ENCODE measurements around the gene ACTA2. TPM values are rescaled to one million over a fixed set of nuclear protein-coding genes. Genes with fewer than 3 reads are reported as not detected.
A peak's percentile ranks its signal among the peaks of the same experiment; 100 is the strongest.

Gene ACTA2
- total RNA-seq: 10 to 100 TPM; 10.7 to 10.8 TPM

DNA sequence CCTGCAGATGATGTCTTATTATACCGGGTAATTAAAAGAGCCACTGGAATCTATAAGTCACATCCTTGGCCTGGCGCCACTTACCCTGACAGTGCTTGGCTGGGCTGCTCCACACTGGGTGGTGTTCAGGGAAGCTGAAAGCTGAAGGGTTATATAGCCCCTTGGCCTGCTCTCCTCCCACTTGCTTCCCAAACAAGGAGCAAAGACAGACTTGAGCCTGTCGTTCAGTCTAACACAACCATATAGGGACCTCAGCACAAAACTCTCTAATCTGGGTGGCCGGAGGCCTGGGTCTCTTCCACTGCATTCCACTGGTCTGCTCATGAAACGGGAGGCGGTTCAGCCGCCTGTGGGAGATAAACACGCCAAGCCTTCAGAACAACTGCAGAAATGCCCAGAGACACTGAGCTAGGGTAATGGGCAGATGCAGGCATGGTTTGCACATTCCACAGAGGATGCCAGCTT lies at the start of gene ACTA2:
TSS of gene ACTA2 (minus strand) at position 127 of the 465 bp plus-strand sequence. CDS start 3,843 bp downstream, outside the sequence.
- DNase-seq: no peak
- ChIA-PET CTCF (no interaction called here), POLR2A (no interaction called here)
- Mint-ChIP-seq H3K4me3 (no peak within 1 kb of the TSS), H3K9me3 (peaks cover 3% of the 10 kb centered on the region), H3K36me3 (ENCODE audit: low read depth) (peaks cover 8% of the 10 kb centered on the region), H3K27me3 (no peaks in the 10 kb centered on the region), H3K4me1 (peaks cover 15% of the 10 kb centered on the region), H3K27ac (no peak within 1 kb of the TSS)

DNA sequence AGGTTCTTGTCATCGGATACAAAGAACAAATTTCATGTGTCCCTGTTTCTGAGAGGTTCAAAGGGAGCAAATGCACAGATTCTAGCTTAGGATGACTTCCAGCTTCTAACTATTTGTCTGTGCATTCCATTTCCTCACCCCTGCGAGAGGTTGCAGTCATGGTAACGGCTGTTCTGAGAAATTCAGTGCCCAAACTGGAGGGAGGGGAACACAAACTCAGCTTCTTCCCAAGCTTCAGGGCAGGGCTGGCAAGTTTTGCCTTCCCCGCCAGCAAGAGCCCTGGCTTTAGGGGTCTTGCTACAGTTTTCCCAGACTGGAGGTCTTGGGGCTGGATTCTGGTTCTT lies 49.1 kb upstream of the ACTA2 start:
- ChIA-PET POLR2A (interaction anchor here (1.0 to 1.2 kb wide), 2 partner anchors 10 to 115 kb away, joined by 4 to 5 read pairs; no protein-coding TSS in a partner anchor), CTCF (interaction anchor here (3.5 kb wide), 1 partner anchor 11 kb away, joined by 15 read pairs; the partner anchor contains the start of gene FAS)
- Mint-ChIP-seq H3K27me3 (no peaks in the 10 kb centered on the region), H3K27ac (peak overlapping the region; percentile 82), H3K4me1 (peaks cover 72% of the 10 kb centered on the region), H3K36me3 (ENCODE audit: low read depth) (peaks cover 42% of the 10 kb centered on the region), H3K4me3 (peak overlapping the region; percentile 41), H3K9me3 (no peaks in the 10 kb centered on the region)
- DNase-seq: no peak

DNA sequence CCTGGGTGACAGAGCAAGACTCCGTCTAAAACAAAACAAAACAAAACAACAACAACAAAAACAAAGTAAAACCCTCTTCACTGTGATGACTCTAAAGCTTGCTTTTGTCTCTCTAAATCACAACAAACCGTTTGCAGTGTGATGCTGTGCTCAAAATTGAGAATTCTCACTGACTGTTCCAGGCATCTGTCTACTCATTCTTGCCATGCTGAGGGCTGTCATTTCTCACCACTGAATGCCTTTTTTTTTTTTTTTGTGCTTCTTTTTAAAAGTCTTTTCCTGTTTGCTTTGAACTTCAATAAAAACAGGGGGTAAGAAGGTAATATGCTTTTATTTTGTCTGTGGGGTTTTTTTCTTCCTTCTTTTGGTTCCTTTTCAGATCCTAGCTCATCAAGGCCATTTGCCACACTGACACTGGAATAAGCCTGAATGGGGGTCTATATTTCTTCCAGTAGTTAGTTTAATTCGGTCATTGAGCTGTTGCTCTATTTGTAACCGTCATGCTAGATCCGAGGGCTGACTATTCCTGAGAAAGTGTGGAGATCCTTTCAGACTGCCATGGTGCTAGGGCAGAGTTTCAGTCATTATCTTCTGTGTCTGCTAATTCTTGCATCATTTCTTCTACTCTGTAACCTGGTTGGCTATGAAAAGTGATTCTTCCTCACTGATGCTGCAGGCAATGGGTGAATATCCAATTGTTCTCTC lies 48.6 kb upstream of the ACTA2 start:
- DNase-seq: peak; percentile 50
- peak overlapping the region; percentile 41 for H3K4me3 Mint-ChIP-seq
- H3K9me3 Mint-ChIP-seq: no peaks in the 10 kb centered on the region
- CTCF ChIA-PET: interaction anchor here (0.6 to 3.5 kb wide), 2 partner anchors 11 to 242 kb away, joined by 4 to 15 read pairs; partner anchors contain the start of gene FAS
- H3K27ac Mint-ChIP-seq: peak overlapping the region; percentile 82
- POLR2A ChIA-PET: interaction anchor here (1.0 to 1.2 kb wide), 2 partner anchors 9 to 114 kb away, joined by 4 to 5 read pairs; no protein-coding TSS in a partner anchor
- peaks cover 77% of the 10 kb centered on the region for H3K4me1 Mint-ChIP-seq
- no peaks in the 10 kb centered on the region for H3K27me3 Mint-ChIP-seq
- H3K36me3 Mint-ChIP-seq (ENCODE audit: low read depth): peaks cover 43% of the 10 kb centered on the region

DNA sequence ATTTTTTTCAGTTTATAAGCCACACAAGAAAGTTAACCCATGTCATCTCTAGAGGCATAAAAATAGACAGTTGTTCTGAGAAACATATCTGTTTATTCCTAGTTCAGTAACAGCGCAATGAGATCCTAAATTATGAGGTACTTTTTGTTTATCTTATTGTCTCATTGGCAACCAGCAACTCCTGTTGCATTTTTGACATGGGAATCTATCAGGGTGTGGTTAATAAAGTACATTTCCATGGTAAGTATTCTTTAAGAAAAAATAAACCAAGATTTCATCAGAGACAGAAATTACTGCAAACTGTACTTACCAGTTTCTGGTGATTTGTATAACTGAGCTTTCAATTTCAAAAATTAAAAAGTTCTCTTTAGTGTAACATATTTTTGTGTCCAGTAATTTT lies 47.1 kb upstream of the ACTA2 start:
- no peak for DNase-seq
- H3K4me3 Mint-ChIP-seq: no peak overlapping the region
- ChIA-PET POLR2A (no interaction called here), CTCF (interaction anchor here (3.5 kb wide), 1 partner anchor 9 kb away, joined by 15 read pairs; the partner anchor contains the start of gene FAS)
- H3K27ac Mint-ChIP-seq: peak overlapping the region; percentile 25
- H3K4me1 Mint-ChIP-seq: peaks cover 86% of the 10 kb centered on the region
- peaks cover 48% of the 10 kb centered on the region for H3K36me3 Mint-ChIP-seq (ENCODE audit: low read depth)
- H3K27me3 Mint-ChIP-seq: no peaks in the 10 kb centered on the region
- no peaks in the 10 kb centered on the region for H3K9me3 Mint-ChIP-seq

DNA sequence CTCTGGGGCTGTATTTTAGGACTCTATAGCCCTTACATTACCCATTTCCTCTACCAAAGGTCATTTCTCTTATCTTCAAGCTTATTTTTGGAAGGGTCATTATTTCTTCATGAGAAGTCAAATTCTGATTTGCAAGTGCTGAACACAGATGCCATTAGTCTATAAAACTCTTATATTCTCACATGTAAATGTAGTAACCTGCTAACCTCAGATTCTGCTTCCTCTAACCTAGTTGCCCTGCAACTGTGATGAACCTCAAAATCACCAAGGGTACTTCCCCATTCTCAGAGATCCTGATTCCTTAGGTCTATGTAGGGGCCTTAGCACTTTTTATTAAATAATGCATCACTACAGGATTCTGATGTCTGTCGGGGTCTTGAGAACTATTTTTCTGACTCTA lies 44.4 kb upstream of the ACTA2 start:
- DNase-seq: no peak
- Mint-ChIP-seq H3K4me1 (peaks cover 86% of the 10 kb centered on the region), H3K36me3 (ENCODE audit: low read depth) (peaks cover 37% of the 10 kb centered on the region), H3K4me3 (no peak overlapping the region), H3K27me3 (no peaks in the 10 kb centered on the region), H3K9me3 (no peaks in the 10 kb centered on the region), H3K27ac (no peak overlapping the region)
- POLR2A ChIA-PET: interaction anchor here (1.6 kb wide), 1 partner anchor 10 kb away, joined by 3 read pairs; no protein-coding TSS in a partner anchor
- CTCF ChIA-PET: interaction anchor here (1.4 to 1.6 kb wide), 2 partner anchors 10 to 33 kb away, joined by 4 to 5 read pairs; no protein-coding TSS in a partner anchor

DNA sequence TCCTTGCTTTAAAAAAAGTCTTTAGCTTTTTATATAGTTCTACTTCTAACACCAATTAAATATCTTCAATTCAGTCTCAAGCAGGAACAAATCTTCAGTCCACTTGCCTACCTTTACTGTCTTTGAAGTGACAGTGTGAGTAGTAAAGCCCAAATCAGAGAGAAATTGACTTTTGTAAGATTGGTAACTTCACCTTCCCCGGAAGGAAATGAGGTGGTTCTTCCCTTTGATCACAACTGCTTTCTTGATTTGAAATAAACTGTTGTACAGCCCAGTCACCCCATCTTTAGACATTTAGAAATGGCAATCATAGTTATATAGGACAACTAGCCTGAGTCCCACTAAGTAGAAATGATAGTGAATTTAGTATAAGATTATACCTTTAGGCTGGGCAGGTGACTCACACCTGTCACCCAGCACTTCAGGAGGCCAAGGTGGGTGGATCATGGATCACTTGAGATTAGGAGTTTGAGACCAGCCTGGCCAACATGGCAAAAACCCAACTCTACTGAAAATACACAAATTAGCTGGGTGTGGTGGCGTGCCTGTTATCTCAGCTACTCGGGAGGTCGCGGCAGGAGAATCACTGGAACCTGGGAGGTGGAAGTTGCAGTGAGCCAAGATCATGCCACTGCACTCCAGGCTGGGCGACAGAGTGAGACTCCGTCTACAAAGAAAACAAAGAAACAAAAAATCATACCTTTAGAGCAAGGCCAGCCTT lies 42.7 kb upstream of the ACTA2 start:
- CTCF ChIA-PET: interaction anchor here (1.0 to 1.6 kb wide), 4 partner anchors 8 to 169 kb away, joined by 3 to 5 read pairs (median 4); no protein-coding TSS in a partner anchor
- Mint-ChIP-seq H3K27ac (peak overlapping the region; percentile 75), H3K4me3 (peak overlapping the region; percentile 12), H3K4me1 (peaks cover 74% of the 10 kb centered on the region), H3K36me3 (ENCODE audit: low read depth) (peaks cover 48% of the 10 kb centered on the region), H3K27me3 (no peaks in the 10 kb centered on the region), H3K9me3 (no peaks in the 10 kb centered on the region)
- POLR2A ChIA-PET: interaction anchor here (1.6 kb wide), 1 partner anchor 8 kb away, joined by 3 read pairs; no protein-coding TSS in a partner anchor
- peak; percentile 27 for DNase-seq

DNA sequence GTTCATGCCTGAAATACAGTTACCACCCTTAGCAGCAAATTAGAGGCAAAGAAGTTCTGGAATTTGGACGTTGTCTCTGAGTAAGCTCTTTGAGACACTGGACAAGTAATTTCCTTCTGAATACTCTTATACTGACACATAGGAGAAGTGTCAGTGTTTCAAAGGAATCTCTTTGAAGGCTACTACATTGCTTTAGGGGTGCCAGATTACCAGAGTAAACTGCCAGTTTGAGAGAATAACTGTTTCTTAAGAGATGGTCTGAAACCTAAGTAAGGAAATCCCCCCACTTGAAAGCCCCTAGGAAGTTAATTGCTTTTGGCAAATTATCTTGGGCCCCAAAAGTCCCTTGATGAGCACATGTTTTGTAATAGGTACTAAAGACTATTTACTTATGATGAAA lies 41.4 kb upstream of the ACTA2 start:
- H3K4me1 Mint-ChIP-seq: peaks cover 74% of the 10 kb centered on the region
- H3K27ac Mint-ChIP-seq: peak overlapping the region; percentile 19
- no peaks in the 10 kb centered on the region for H3K9me3 Mint-ChIP-seq
- no peak for DNase-seq
- ChIA-PET CTCF (interaction anchor here (0.7 to 1.1 kb wide), 4 partner anchors 21 to 213 kb away, joined by 3 read pairs; partner anchors contain the start of gene CH25H), POLR2A (no interaction called here)
- no peaks in the 10 kb centered on the region for H3K27me3 Mint-ChIP-seq
- peak overlapping the region; percentile 40 for H3K4me3 Mint-ChIP-seq
- H3K36me3 Mint-ChIP-seq (ENCODE audit: low read depth): peaks cover 52% of the 10 kb centered on the region

DNA sequence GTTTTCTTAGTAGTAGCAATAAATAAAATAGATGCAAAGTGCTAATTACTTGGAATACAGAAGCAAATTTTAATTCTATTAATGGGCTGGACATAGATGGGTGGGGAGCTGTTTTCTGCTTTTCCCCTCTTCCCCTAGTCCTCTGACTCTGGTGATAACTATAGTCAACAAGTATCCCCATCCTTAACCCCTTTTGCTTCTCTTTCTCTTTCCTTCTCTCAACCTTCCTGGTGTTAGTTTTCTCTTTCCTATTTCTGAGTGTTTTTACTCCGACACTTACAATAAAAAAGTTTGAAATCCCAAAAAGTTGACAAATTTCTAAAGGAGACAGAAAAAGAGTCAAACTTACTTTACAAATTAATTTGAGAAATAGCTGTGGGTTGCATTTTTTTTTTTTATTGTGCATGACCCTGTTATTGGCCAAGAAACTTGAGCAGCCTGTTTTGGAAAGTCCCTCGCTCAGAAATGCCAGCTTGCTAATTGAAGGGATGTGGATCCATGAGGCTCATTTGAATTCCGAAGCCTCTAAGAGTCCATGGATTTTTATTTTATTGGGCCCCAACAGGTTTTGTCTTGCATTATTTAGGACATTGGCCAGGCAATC lies 40.5 kb upstream of the ACTA2 start:
- H3K4me3 Mint-ChIP-seq: peak overlapping the region; percentile 76
- no peak for DNase-seq
- peaks cover 51% of the 10 kb centered on the region for H3K36me3 Mint-ChIP-seq (ENCODE audit: low read depth)
- peak overlapping the region; percentile 82 for H3K27ac Mint-ChIP-seq
- peaks cover 1% of the 10 kb centered on the region for H3K9me3 Mint-ChIP-seq
- POLR2A ChIA-PET: no interaction called here
- H3K4me1 Mint-ChIP-seq: peaks cover 75% of the 10 kb centered on the region
- no peaks in the 10 kb centered on the region for H3K27me3 Mint-ChIP-seq
- CTCF ChIA-PET: interaction anchor here (0.6 to 1.4 kb wide), 6 partner anchors 20 to 231 kb away, joined by 3 to 5 read pairs (median 3); partner anchors contain the start of gene CH25H

DNA sequence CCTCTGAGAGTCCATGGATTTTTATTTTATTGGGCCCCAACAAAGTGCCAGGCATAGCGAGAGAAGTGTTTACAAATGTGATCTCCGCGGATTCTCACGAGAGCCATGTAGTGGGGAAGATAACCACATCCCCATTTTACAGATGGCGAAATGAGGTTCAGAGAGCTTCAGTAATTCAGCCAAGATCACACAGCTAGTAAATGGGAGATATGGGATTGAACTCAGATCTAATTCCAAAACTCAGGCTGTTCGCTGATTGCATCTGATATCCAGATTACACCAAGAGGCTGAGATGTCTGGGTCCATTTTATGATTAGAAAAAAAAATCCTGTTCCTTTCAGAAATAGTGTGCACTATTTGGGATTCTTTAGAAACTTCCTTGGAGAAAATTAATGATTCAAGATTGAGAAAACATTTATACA lies 39.3 kb upstream of the ACTA2 start:
- ChIA-PET CTCF (interaction anchor here (1.0 to 2.9 kb wide), 6 partner anchors 9 to 164 kb away, joined by 3 to 15 read pairs (median 3); no protein-coding TSS in a partner anchor), POLR2A (interaction anchor here (0.7 to 1.2 kb wide), 2 partner anchors 10 to 339 kb away, joined by 4 read pairs; no protein-coding TSS in a partner anchor)
- DNase-seq: no peak
- peaks cover 73% of the 10 kb centered on the region for H3K4me1 Mint-ChIP-seq
- no peaks in the 10 kb centered on the region for H3K27me3 Mint-ChIP-seq
- H3K27ac Mint-ChIP-seq: peak overlapping the region; percentile 97
- H3K36me3 Mint-ChIP-seq (ENCODE audit: low read depth): peaks cover 54% of the 10 kb centered on the region
- H3K4me3 Mint-ChIP-seq: peak overlapping the region; percentile 97
- H3K9me3 Mint-ChIP-seq: peaks cover 5% of the 10 kb centered on the region

DNA sequence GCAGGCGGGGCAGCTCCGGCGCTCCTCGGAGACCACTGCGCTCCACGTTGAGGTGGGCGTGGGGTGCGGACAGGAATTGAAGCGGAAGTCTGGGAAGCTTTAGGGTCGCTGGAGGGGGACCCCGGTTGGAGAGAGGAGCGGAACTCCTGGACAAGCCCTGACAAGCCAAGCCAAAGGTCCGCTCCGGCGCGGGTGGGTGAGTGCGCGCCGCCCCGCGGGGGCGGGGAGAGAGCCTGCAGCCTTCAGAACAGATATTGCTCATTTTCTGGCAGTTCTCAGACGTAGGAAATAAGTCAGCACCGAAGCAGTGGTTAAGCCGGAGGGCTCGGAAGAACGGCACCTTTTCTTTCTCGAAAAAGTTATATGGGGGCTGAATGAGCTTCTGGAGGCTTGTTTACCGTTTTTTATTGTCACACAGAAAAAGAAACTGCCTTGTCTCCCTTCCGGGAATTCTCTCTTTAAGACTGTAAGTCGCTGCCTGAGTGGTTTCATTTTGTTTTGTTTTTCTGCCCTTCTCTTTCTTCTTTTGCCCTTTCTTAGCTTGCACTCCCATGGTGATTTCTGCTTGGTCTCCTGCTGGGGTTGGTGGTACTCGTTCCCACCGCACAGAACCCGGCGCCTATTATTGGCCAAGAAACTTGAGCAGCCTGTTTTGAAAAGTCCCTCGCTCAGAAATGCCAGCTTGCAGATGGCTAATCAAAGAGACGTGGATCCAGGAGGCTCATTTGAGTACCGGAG lies 38.8 kb upstream of the ACTA2 start:
- H3K4me3 Mint-ChIP-seq: peak overlapping the region; percentile 97
- H3K4me1 Mint-ChIP-seq: peaks cover 73% of the 10 kb centered on the region
- peak; percentile 58 for DNase-seq
- H3K9me3 Mint-ChIP-seq: peaks cover 9% of the 10 kb centered on the region
- ChIA-PET CTCF (interaction anchor here (0.6 to 2.9 kb wide), 9 partner anchors 9 to 264 kb away, joined by 3 to 15 read pairs (median 3); no protein-coding TSS in a partner anchor), POLR2A (interaction anchor here (0.7 to 1.2 kb wide), 2 partner anchors 10 to 339 kb away, joined by 4 read pairs; no protein-coding TSS in a partner anchor)
- peaks cover 53% of the 10 kb centered on the region for H3K36me3 Mint-ChIP-seq (ENCODE audit: low read depth)
- peak overlapping the region; percentile 97 for H3K27ac Mint-ChIP-seq
- H3K27me3 Mint-ChIP-seq: no peaks in the 10 kb centered on the region

DNA sequence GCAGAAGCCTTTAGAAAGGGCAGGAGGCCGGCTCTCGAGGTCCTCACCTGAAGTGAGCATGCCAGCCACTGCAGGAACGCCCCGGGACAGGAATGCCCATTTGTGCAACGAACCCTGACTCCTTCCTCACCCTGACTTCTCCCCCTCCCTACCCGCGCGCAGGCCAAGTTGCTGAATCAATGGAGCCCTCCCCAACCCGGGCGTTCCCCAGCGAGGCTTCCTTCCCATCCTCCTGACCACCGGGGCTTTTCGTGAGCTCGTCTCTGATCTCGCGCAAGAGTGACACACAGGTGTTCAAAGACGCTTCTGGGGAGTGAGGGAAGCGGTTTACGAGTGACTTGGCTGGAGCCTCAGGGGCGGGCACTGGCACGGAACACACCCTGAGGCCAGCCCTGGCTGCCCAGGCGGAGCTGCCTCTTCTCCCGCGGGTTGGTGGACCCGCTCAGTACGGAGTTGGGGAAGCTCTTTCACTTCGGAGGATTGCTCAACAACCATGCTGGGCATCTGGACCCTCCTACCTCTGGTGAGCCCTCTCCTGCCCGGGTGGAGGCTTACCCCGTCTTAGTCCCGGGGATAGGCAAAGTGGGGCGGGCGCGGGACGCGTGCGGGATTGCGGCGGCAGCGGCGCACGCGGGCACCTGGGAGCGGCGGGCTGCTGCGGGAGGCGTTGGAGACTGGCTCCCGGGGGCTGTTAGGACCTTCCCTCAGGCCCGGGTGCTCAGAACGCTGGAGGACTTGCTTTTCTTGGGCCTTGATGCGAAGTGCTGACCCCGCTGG lies 38.0 kb upstream of the ACTA2 start, which contains the start of gene FAS:
TSS of gene FAS (plus strand) at position 415 of the 777 bp plus-strand sequence. CDS start at position 494, 79 bp downstream.
- Mint-ChIP-seq H3K9me3 (peaks cover 12% of the 10 kb centered on the region), H3K36me3 (ENCODE audit: low read depth) (peaks cover 49% of the 10 kb centered on the region), H3K27ac (peak within 1 kb of the TSS; percentile 97), H3K27me3 (no peaks in the 10 kb centered on the region), H3K4me1 (peaks cover 69% of the 10 kb centered on the region), H3K4me3 (peak within 1 kb of the TSS; percentile 97)
- ChIA-PET CTCF (interaction anchor here (0.6 to 2.9 kb wide), 10 partner anchors 8 to 263 kb away, joined by 3 to 15 read pairs (median 3); no protein-coding TSS in a partner anchor), POLR2A (interaction anchor here (1.1 kb wide), 1 partner anchor 58 kb away, joined by 3 read pairs; no protein-coding TSS in a partner anchor)
- peak; percentile 85 for DNase-seq
